ENCODE data around the gene HEATR5B. TPM values are rescaled to one million over a fixed set of nuclear protein-coding genes. Genes with fewer than 3 reads are reported as not detected.

HEATR5B gene
- total RNA-seq, 1 donor from 2014 or later = 14.7 TPM

GRCh38 chr2:37096568-37096967 is 12.4 kb upstream of the HEATR5B start:
- H3K36me3 Mint-ChIP-seq (ENCODE audit: low read depth) = peaks cover 54% of the 10 kb centered on the region
- no peaks in the 10 kb centered on the region for H3K27me3 Mint-ChIP-seq
- DNase-seq = no peak
- H3K9me3 Mint-ChIP-seq = no peaks in the 10 kb centered on the region
- no peak overlapping the region for H3K27ac Mint-ChIP-seq
- intact Hi-C loops (cut with micrococcal nuclease) = no loop called here
- H3K4me1 Mint-ChIP-seq = no peaks in the 10 kb centered on the region
- no peak overlapping the region for H3K4me3 Mint-ChIP-seq

- Mint-ChIP-seq H3K36me3 (ENCODE audit: low read depth) (peaks cover 45% of the 10 kb centered on the region), H3K4me1 (peaks cover 5% of the 10 kb centered on the region), H3K9me3 (no peaks in the 10 kb centered on the region), H3K4me3 (no peak overlapping the region), H3K27me3 (no peaks in the 10 kb centered on the region), H3K27ac (no peak overlapping the region)
- intact Hi-C loops (cut with micrococcal nuclease) = no loop called here
- DNase-seq = peak; percentile 4
Measured at GRCh38 chr2:37091873-37092272, 7.7 kb upstream of the HEATR5B start.

GRCh38 chr2:37090019-37090477 is 5.9 kb upstream of the HEATR5B start:
- Mint-ChIP-seq H3K36me3 (ENCODE audit: low read depth) (peaks cover 36% of the 10 kb centered on the region), H3K4me3 (no peak overlapping the region)
- no peak for DNase-seq

GRCh38 chr2:37085731-37086147 is 1.6 kb upstream of the HEATR5B start:
- peaks cover 29% of the 10 kb centered on the region for H3K36me3 Mint-ChIP-seq (ENCODE audit: low read depth)
- intact Hi-C loops (cut with micrococcal nuclease) = loop anchor here (2.0 kb wide), 1 partner anchor 145 kb away; the partner anchor contains the start of genes CEBPZ and NDUFAF7
- H3K27ac Mint-ChIP-seq = no peak overlapping the region
- no peak overlapping the region for H3K4me3 Mint-ChIP-seq
- DNase-seq = no peak
- H3K9me3 Mint-ChIP-seq = no peaks in the 10 kb centered on the region
- H3K4me1 Mint-ChIP-seq = peaks cover 24% of the 10 kb centered on the region
- no peaks in the 10 kb centered on the region for H3K27me3 Mint-ChIP-seq

More at GRCh38 chr2:37090019-37090477, 5.9 kb upstream of the HEATR5B start:
- intact Hi-C loops (cut with micrococcal nuclease) = no loop called here
- no peak overlapping the region for H3K27ac Mint-ChIP-seq
- no peaks in the 10 kb centered on the region for H3K27me3 Mint-ChIP-seq
- H3K9me3 Mint-ChIP-seq = no peaks in the 10 kb centered on the region
- peaks cover 8% of the 10 kb centered on the region for H3K4me1 Mint-ChIP-seq

GRCh38 chr2:37084797-37085196 is 625 bp upstream of the HEATR5B start:
- Mint-ChIP-seq H3K36me3 (ENCODE audit: low read depth) (peaks cover 32% of the 10 kb centered on the region), H3K9me3 (no peaks in the 10 kb centered on the region), H3K27ac (no peak overlapping the region), H3K27me3 (no peaks in the 10 kb centered on the region), H3K4me3 (no peak overlapping the region), H3K4me1 (peaks cover 33% of the 10 kb centered on the region)
- peak; percentile 68 for DNase-seq
- intact Hi-C loops (cut with micrococcal nuclease) = loop anchor here (1.0 to 5.0 kb wide), 4 partner anchors 73 to 146 kb away; partner anchors contain the start of genes CEBPZ, CEBPZOS, EIF2AK2 and NDUFAF7

GRCh38 chr2:37080689-37081088 is 3.5 kb downstream of the HEATR5B start:
- Mint-ChIP-seq H3K36me3 (ENCODE audit: low read depth) (peaks cover 40% of the 10 kb centered on the region), H3K9me3 (no peaks in the 10 kb centered on the region), H3K27me3 (no peaks in the 10 kb centered on the region), H3K4me3 (peak overlapping the region; percentile 39), H3K27ac (peak overlapping the region; percentile 8), H3K4me1 (peaks cover 28% of the 10 kb centered on the region)
- DNase-seq = no peak
- intact Hi-C loops (cut with micrococcal nuclease) = loop anchor here (5.0 kb wide), 1 partner anchor 77 kb away; the partner anchor contains the start of gene EIF2AK2

- Mint-ChIP-seq H3K4me1 (peaks cover 28% of the 10 kb centered on the region), H3K9me3 (no peaks in the 10 kb centered on the region), H3K27ac (peak overlapping the region; percentile 8), H3K4me3 (peak overlapping the region; percentile 39), H3K27me3 (no peaks in the 10 kb centered on the region), H3K36me3 (ENCODE audit: low read depth) (peaks cover 40% of the 10 kb centered on the region)
- intact Hi-C loops (cut with micrococcal nuclease) = loop anchor here (5.0 kb wide), 1 partner anchor 77 kb away; the partner anchor contains the start of gene EIF2AK2
- DNase-seq = no peak
Measured at GRCh38 chr2:37080266-37080665, 3.9 kb downstream of the HEATR5B start.

- DNase-seq = no peak
- intact Hi-C loops (cut with micrococcal nuclease) = no loop called here
- Mint-ChIP-seq H3K4me3 (no peak overlapping the region), H3K9me3 (no peaks in the 10 kb centered on the region), H3K27ac (no peak overlapping the region), H3K4me1 (peaks cover 6% of the 10 kb centered on the region), H3K36me3 (ENCODE audit: low read depth) (peaks cover 36% of the 10 kb centered on the region), H3K27me3 (no peaks in the 10 kb centered on the region)
Measured at GRCh38 chr2:37070931-37071330, 13.2 kb downstream of the HEATR5B start.

GRCh38 chr2:37068686-37069085 is 15.5 kb downstream of the HEATR5B start:
- DNase-seq = no peak
- Mint-ChIP-seq H3K36me3 (ENCODE audit: low read depth) (peaks cover 37% of the 10 kb centered on the region), H3K4me1 (peaks cover 2% of the 10 kb centered on the region), H3K27me3 (no peaks in the 10 kb centered on the region), H3K4me3 (no peak overlapping the region), H3K27ac (no peak overlapping the region), H3K9me3 (no peaks in the 10 kb centered on the region)
- intact Hi-C loops (cut with micrococcal nuclease) = no loop called here

- H3K27ac Mint-ChIP-seq = no peak overlapping the region
- no peaks in the 10 kb centered on the region for H3K9me3 Mint-ChIP-seq
- H3K4me3 Mint-ChIP-seq = no peak overlapping the region
- H3K27me3 Mint-ChIP-seq = no peaks in the 10 kb centered on the region
- intact Hi-C loops (cut with micrococcal nuclease) = no loop called here
- DNase-seq = no peak
- H3K36me3 Mint-ChIP-seq (ENCODE audit: low read depth) = peaks cover 42% of the 10 kb centered on the region
- peaks cover 3% of the 10 kb centered on the region for H3K4me1 Mint-ChIP-seq
Measured at GRCh38 chr2:37061776-37062175, 22.4 kb downstream of the HEATR5B start.

- Mint-ChIP-seq H3K27ac (no peak overlapping the region), H3K4me1 (peaks cover 3% of the 10 kb centered on the region), H3K36me3 (ENCODE audit: low read depth) (peaks cover 40% of the 10 kb centered on the region), H3K9me3 (no peaks in the 10 kb centered on the region), H3K4me3 (no peak overlapping the region), H3K27me3 (no peaks in the 10 kb centered on the region)
- intact Hi-C loops (cut with micrococcal nuclease) = no loop called here
- no peak for DNase-seq
Measured at GRCh38 chr2:37061013-37061711, 23.0 kb downstream of the HEATR5B start.

GRCh38 chr2:37060446-37060845 is 23.7 kb downstream of the HEATR5B start:
- DNase-seq = no peak
- H3K36me3 Mint-ChIP-seq (ENCODE audit: low read depth) = peaks cover 39% of the 10 kb centered on the region
- intact Hi-C loops (cut with micrococcal nuclease) = no loop called here
- no peaks in the 10 kb centered on the region for H3K9me3 Mint-ChIP-seq
- H3K4me1 Mint-ChIP-seq = peaks cover 3% of the 10 kb centered on the region
- no peaks in the 10 kb centered on the region for H3K27me3 Mint-ChIP-seq
- H3K27ac Mint-ChIP-seq = no peak overlapping the region
- no peak overlapping the region for H3K4me3 Mint-ChIP-seq

- intact Hi-C loops (cut with micrococcal nuclease) = no loop called here
- Mint-ChIP-seq H3K36me3 (ENCODE audit: low read depth) (peaks cover 36% of the 10 kb centered on the region), H3K4me3 (no peak overlapping the region), H3K27ac (no peak overlapping the region), H3K4me1 (peaks cover 3% of the 10 kb centered on the region), H3K27me3 (no peaks in the 10 kb centered on the region), H3K9me3 (no peaks in the 10 kb centered on the region)
- no peak for DNase-seq
Measured at GRCh38 chr2:37059841-37060240, 24.3 kb downstream of the HEATR5B start.

GRCh38 chr2:37052600-37053332 is 31.4 kb downstream of the HEATR5B start:
- Mint-ChIP-seq H3K9me3 (no peaks in the 10 kb centered on the region), H3K4me1 (no peaks in the 10 kb centered on the region), H3K4me3 (no peak overlapping the region), H3K27me3 (no peaks in the 10 kb centered on the region), H3K27ac (no peak overlapping the region), H3K36me3 (ENCODE audit: low read depth) (peaks cover 28% of the 10 kb centered on the region)
- no peak for DNase-seq
- intact Hi-C loops (cut with micrococcal nuclease) = no loop called here

Data from activated CD4-positive, alpha-beta T cell treated with anti-CD3 and anti-CD28 coated beads, Interleukin-2, amount 10 ng/mL, durations not matched to agents 24 days and 14 days (primary cell).